ENCODE data around the gene SYNE2. TPM values are rescaled to one million over a fixed set of nuclear protein-coding genes. Genes with fewer than 3 reads are reported as not detected.

SYNE2 gene
- total and polyA plus RNA-seq, 2 of the 8 experiments (the other 6 are each of a cell fraction or from before 2014, with no cell fraction given), result 32.6 to 46.1 TPM

GRCh38 chr14:64123241-64123822 is 270.5 kb downstream of the SYNE2 start:
- Histone ChIP-seq H3K9ac (replicated peaks in 1 of 4; ENCODE audit: extremely low read depth in 1 of 4, low read depth in 3 of 4, low read length in 3 of 4) (no peak overlapping the region), H2BK5ac (ENCODE audit: low read depth, low read length) (no peak overlapping the region), H3K56ac (replicated peaks; ENCODE audit: insufficient read length, low read depth, low read length) (no peak overlapping the region), H3K9me3 (ENCODE audit: insufficient read depth in 2 of 2, low read depth in 1 of 2, low read length in 1 of 2) (no peaks in the 10 kb centered on the region), H4K5ac (ENCODE audit: insufficient read length, low read depth, low read length) (no peak overlapping the region), H2AK5ac (ENCODE audit: low read depth, low read length) (no peak overlapping the region), H3K4me1 (replicated peaks in 1 of 4; ENCODE audit: control insufficient read depth in 3 of 4, insufficient read depth in 4 of 4, low read length in 3 of 4) (no peaks in the 10 kb centered on the region), H2AFZ (ENCODE audit: low read length) (no peak overlapping the region), H3K14ac (ENCODE audit: insufficient read length) (no peak overlapping the region), H3K27ac (ENCODE audit: low read depth, low read length) (no peak overlapping the region), H3K4me2 (ENCODE audit: insufficient read depth in 1 of 2, low read depth in 2 of 2, low read length in 2 of 2) (no peak overlapping the region), H2BK120ac (replicated peaks; ENCODE audit: low read depth, low read length) (no peak overlapping the region), H3K23ac (ENCODE audit: insufficient read length) (no peak overlapping the region), H4K8ac (ENCODE audit: extremely low read depth, insufficient read depth, low read length) (no peak overlapping the region), H2BK12ac (ENCODE audit: low read depth, low read length) (no peak overlapping the region), H3K79me1 (ENCODE audit: low read depth, low read length) (no peaks in the 10 kb centered on the region), H2BK20ac (ENCODE audit: low read length) (no peak overlapping the region), H3K4ac (replicated peaks; ENCODE audit: insufficient read length, low read depth, low read length) (no peak overlapping the region), H4K91ac (replicated peaks; ENCODE audit: insufficient read length, low read length) (no peak overlapping the region), H3K36me3 (ENCODE audit: control insufficient read depth in 2 of 4, insufficient read depth in 4 of 4, low read length in 3 of 4) (peaks cover 5 to 39% (median 16%) of the 10 kb centered on the region in 4 experiments; a peak in 6 of 8 replicates), H3K79me2 (ENCODE audit: control insufficient read depth in 1 of 2, insufficient read depth in 2 of 2, low read length in 2 of 2) (no peaks in the 10 kb centered on the region), H3K23me2 (ENCODE audit: low read depth, low read length) (no peaks in the 10 kb centered on the region), H2BK15ac (ENCODE audit: low read length) (no peak overlapping the region), H3K27me3 (replicated peaks in 1 of 4; ENCODE audit: control insufficient read depth in 3 of 4, extremely low read depth in 1 of 4, insufficient read depth in 3 of 4, low read length in 3 of 4) (no peaks in the 10 kb centered on the region), H4K20me1 (replicated peaks in 1 of 2; ENCODE audit: control insufficient read depth in 1 of 2, insufficient read depth in 2 of 2, low read length in 2 of 2) (no peaks in the 10 kb centered on the region), H3K4me3 (ENCODE audit: extremely low read depth in 1 of 4, insufficient read depth in 2 of 4, low read depth in 3 of 4, low read length in 4 of 4) (no peak overlapping the region), H3K18ac (ENCODE audit: extremely low read depth, low read length) (no peak overlapping the region)
- CTCF ChIA-PET (ENCODE audit: partially characterized antibody), result interaction anchor here (0.6 to 1.4 kb wide), 4 partner anchors 9 to 536 kb away, joined by 3 read pairs; no protein-coding TSS in a partner anchor
- 89% methylated on average over 5 of the region's 5 CpGs; no CpG with 5 or more reads in 1 of the 2 experiments for WGBS, 2 experiments (ENCODE audit: extremely low coverage in 1 of 2, insufficient coverage in 1 of 2, insufficient read length in 1 of 2, insufficient replicate concordance in 2 of 2, low coverage in 1 of 2, low lambda C conversion rate in 2 of 2, missing lambda C conversion rate in 1 of 2)
- POLR2A ChIA-PET (ENCODE audit: partially characterized antibody), result no interaction called here
- DNase-seq (ENCODE audit: low read depth in 1 of 2, low spot score in 2 of 2) (no peak), FAIRE-seq (no peak)
- TF ChIP-seq CHD2 (IDR thresholded peaks at IDR 0.05; ENCODE audit: low read length), result no peak
- TF ChIP-seq SUZ12 (IDR thresholded peaks at IDR 0.05; ENCODE audit: low read length), result no peak
- TF ChIP-seq EZH2 (IDR thresholded peaks at IDR 0.05; ENCODE audit: low read depth, low read length, severe bottlenecking), result no peak
- TF ChIP-seq RXRA (IDR thresholded peaks at IDR 0.05; ENCODE audit: insufficient read depth, low read depth, low read length), result no peak
- no peak for TF ChIP-seq SP1 (IDR thresholded peaks at IDR 0.05; ENCODE audit: low read depth, low read length)
- no peak for TF ChIP-seq SRF (IDR thresholded peaks at IDR 0.05; ENCODE audit: low read depth, low read length)
- no peak for TF ChIP-seq CEBPB (IDR thresholded peaks at IDR 0.05; ENCODE audit: low read depth, low read length)
- TF ChIP-seq CREB1 (IDR thresholded peaks at IDR 0.05), result no peak
- no peak for TF ChIP-seq ZNF274 (IDR thresholded peaks at IDR 0.05; ENCODE audit: borderline replicate concordance, extremely low read depth, low read length)
- TF ChIP-seq CHD1 (IDR thresholded peaks at IDR 0.05; ENCODE audit: low read depth, low read length), result no peak
- TF ChIP-seq KDM1A (IDR thresholded peaks at IDR 0.05; ENCODE audit: borderline replicate concordance, low read length), result no peak
- no peak for TF ChIP-seq CBX8 (IDR thresholded peaks at IDR 0.05; ENCODE audit: borderline replicate concordance, low read depth, low read length)
- no peak for TF ChIP-seq POLR2AphosphoS5 (IDR thresholded peaks at IDR 0.05; ENCODE audit: low read depth, low read length)
- TF ChIP-seq E2F6 (IDR thresholded peaks at IDR 0.05), result no peak

Measured in H1 (cell line).